Panc1 (cell line): Measurements from ENCODE around the gene HCN2. TPM values are rescaled to one million over a fixed set of nuclear protein-coding genes. Genes with fewer than 3 reads are reported as not detected.

Source experiments
- ATAC-seq: fragments of 200-7000 bp; cut with Tn5 transposase; 2 replicates; pipeline ENCODE4 v1.9.1; 2020; ENCODE audit warnings: mild to moderate bottlenecking, moderate library complexity
- BruUV-seq: library from RNA; stranded (reverse); fragments of 400-500 nt; replicated peaks from 2 replicates; lab custom pipeline; 2021; lab: Mats Ljungman, UMichigan
- CTCF ChIA-PET: fragments of 300-600 bp; sonication (Branson Sonifier 250); formaldehyde crosslinking; loops from one replicate; lab custom pipeline; 2022; ENCODE audit warnings: antibody characterized with exemption; lab: Charles Lee
- POLR2A ChIA-PET: fragments of 300-600 bp; sonication (Branson Sonifier 250); formaldehyde crosslinking; loops from one replicate; lab custom pipeline; 2022; ENCODE audit warnings: antibody characterized with exemption; lab: Charles Lee
- DNase-seq: peaks from one replicate; pipeline ENCODE4 v3.0.0-alpha.2; 2010; ENCODE audit warnings: low read depth, low spot score
- H3K27ac ChIP-seq: 2 replicates; pipeline ENCODE4 v1.5.1; 2011; ENCODE audit warnings: mild to moderate bottlenecking, low read length, inconsistent platforms
- H3K27me3 ChIP-seq: fragments of 200-500 bp; sonication (Bioruptor generic); 2 replicates; pipeline ENCODE4 v1.6.0; 2014; ENCODE audit warnings: low read length, inconsistent platforms; ENCODE audit not compliant: control insufficient read depth, insufficient read depth
- H3K36me3 ChIP-seq: fragments of 200-500 bp; sonication (Bioruptor generic); 2 replicates; pipeline ENCODE4 v1.5.1; 2014; ENCODE audit warnings: inconsistent platforms, mild to moderate bottlenecking, low read length, moderate library complexity; ENCODE audit not compliant: control insufficient read depth, insufficient read depth
- H3K4me1 ChIP-seq: 2 replicates; pipeline ENCODE4 v1.5.1; 2011; ENCODE audit warnings: inconsistent platforms, mild to moderate bottlenecking, low read length, moderate library complexity; ENCODE audit not compliant: control insufficient read depth, insufficient read depth
- H3K4me3 ChIP-seq, 2 experiments: 2 replicates each; pipeline ENCODE4 v1.5.1; 2011 to 2012; ENCODE audit warnings: low read depth in 2 of 2, low read length in 2 of 2, mild to moderate bottlenecking in 2 of 2, inconsistent platforms in 1 of 2, moderate library complexity in 1 of 2
- H3K9me3 ChIP-seq: fragments of 200-500 bp; sonication (Bioruptor generic); 2 replicates; pipeline ENCODE4 v1.5.1; 2014; ENCODE audit warnings: low read depth, mild to moderate bottlenecking, inconsistent platforms, low read length, moderate library complexity; ENCODE audit not compliant: control insufficient read depth, insufficient read depth
- CTCF ChIP-seq: fragments of 450-650 bp; IDR thresholded peaks from 2 replicates; pipeline ENCODE4 v1.5.1; 2017; ENCODE audit warnings: mild to moderate bottlenecking
- POLR2AphosphoS5 ChIP-seq: IDR thresholded peaks from 2 replicates; pipeline ENCODE4 v1.6.1; 2012; ENCODE audit warnings: mild to moderate bottlenecking, low read depth, low read length, moderate library complexity
- REST ChIP-seq, 2 experiments: IDR thresholded peaks; 2 replicates each; pipeline ENCODE4 v1.6.1; 2011 to 2012; ENCODE audit warnings: low read depth in 2 of 2, control low read depth in 1 of 2, low read length in 1 of 2, mild to moderate bottlenecking in 1 of 2, moderate library complexity in 1 of 2; ENCODE audit not compliant: insufficient read depth in 1 of 2
- SIN3A ChIP-seq: IDR thresholded peaks from 2 replicates; pipeline ENCODE4 v1.6.1; 2012; ENCODE audit warnings: low read depth, mild to moderate bottlenecking, low read length, moderate library complexity, borderline replicate concordance; ENCODE audit not compliant: insufficient read depth
- TCF7L2 ChIP-seq: IDR thresholded peaks from 2 replicates; pipeline ENCODE4 v1.6.1; 2011; ENCODE audit warnings: mild to moderate bottlenecking, low read depth, low read length, inconsistent platforms
- in situ Hi-C: cut with HindIII; loops from 2 replicates; pipeline ENCODE4 v1.10.0; 2016; ENCODE audit warnings: low sequenced_read_pairs, low pct_unique_long_range_greater_than_20kb
- intact Hi-C: fragments of 100-400 bp; cut with micrococcal nuclease; formaldehyde crosslinking; loops from one replicate; pipeline ENCODE4 v1.10.0; 2022; ENCODE audit not compliant: unreplicated experiment
- total RNA-seq: library from RNA; stranded (reverse); gene quantifications from one replicate; pipeline ENCODE4 v1.2.1, GENCODE V29; 2021; ENCODE audit not compliant: unreplicated experiment

The HCN2 gene
- total RNA-seq, 1 experiment from 2014 or later: 15.1 TPM

GRCh38 chr19:597406-598315, 8.0 kb downstream of the HCN2 start:
- Histone ChIP-seq H3K27ac (no peak overlapping the region), H3K9me3 (no peaks in the 10 kb centered on the region), H3K36me3 (no peaks in the 10 kb centered on the region), H3K27me3 (no peaks in the 10 kb centered on the region), H3K4me1 (no peaks in the 10 kb centered on the region), H3K4me3 (no peak overlapping the region)
- POLR2A ChIA-PET: no interaction called here
- CTCF ChIA-PET: no interaction called here
- DNase-seq (no peak), ATAC-seq (no peak)
- intact Hi-C loops: no loop called here
- TF ChIP-seq TCF7L2 (no peak), REST (IDR thresholded peaks at IDR 0.05; ENCODE audit: insufficient read depth in 1 of 2, low read depth in 2 of 2, low read length in 1 of 2) (no peak; a peak in 1 of 4 replicates), SIN3A (no peak), CTCF (no peak), POLR2AphosphoS5 (no peak)
- BruUV-seq: no TSS peak
- in situ Hi-C loops: no loop called here

GRCh38 chr19:601310-601709, 11.6 kb downstream of the HCN2 start:
- H3K27me3 ChIP-seq: no peaks in the 10 kb centered on the region
- no peak overlapping the region for H3K27ac ChIP-seq
- no peak overlapping the region for H3K4me3 ChIP-seq
- DNase-seq: no peak
- ATAC-seq: no peak
- in situ Hi-C loops (no loop called here), intact Hi-C loops (no loop called here)
- H3K9me3 ChIP-seq: no peaks in the 10 kb centered on the region
- ChIA-PET CTCF (no interaction called here), POLR2A (no interaction called here)
- no TSS peak for BruUV-seq
- no peaks in the 10 kb centered on the region for H3K36me3 ChIP-seq
- no peaks in the 10 kb centered on the region for H3K4me1 ChIP-seq
- TF ChIP-seq TCF7L2 (no peak), SIN3A (no peak), CTCF (no peak), REST (IDR thresholded peaks at IDR 0.05; ENCODE audit: insufficient read depth in 1 of 2, low read depth in 2 of 2, low read length in 1 of 2) (no peak), POLR2AphosphoS5 (no peak)
